Dendritic cell treated with granulocyte-macrophage colony-stimulating factor and Interleukin-4, amounts not matched to agents 40 ng/mL and 50 ng/mL, for 4 days (primary cell): ENCODE data around the gene PPARA.

Experiments
- H3K27ac Mint-ChIP-seq: one replicate; pipeline ENCODE4 v1.8.0; 2022; ENCODE audit warnings: mild to moderate bottlenecking, mixed read lengths
- H3K27me3 Mint-ChIP-seq: one replicate; pipeline ENCODE4 v1.8.0; 2022; ENCODE audit warnings: mild to moderate bottlenecking, mixed read lengths
- H3K36me3 Mint-ChIP-seq: one replicate; pipeline ENCODE4 v1.8.0; 2022; ENCODE audit warnings: low read depth, mixed read lengths
- H3K4me1 Mint-ChIP-seq: one replicate; pipeline ENCODE4 v1.8.0; 2022; ENCODE audit warnings: low read depth, mixed read lengths
- H3K4me3 Mint-ChIP-seq: one replicate; pipeline ENCODE4 v1.8.0; 2022; ENCODE audit warnings: mild to moderate bottlenecking, moderate library complexity, mixed read lengths
- H3K9me3 Mint-ChIP-seq: one replicate; pipeline ENCODE4 v1.8.0; 2022; ENCODE audit warnings: mixed read lengths
- intact Hi-C: fragments of 100-400 bp; cut with micrococcal nuclease; formaldehyde crosslinking; loops from one replicate; pipeline ENCODE4 v1.15.0; 2022

PPARA gene

DNA sequence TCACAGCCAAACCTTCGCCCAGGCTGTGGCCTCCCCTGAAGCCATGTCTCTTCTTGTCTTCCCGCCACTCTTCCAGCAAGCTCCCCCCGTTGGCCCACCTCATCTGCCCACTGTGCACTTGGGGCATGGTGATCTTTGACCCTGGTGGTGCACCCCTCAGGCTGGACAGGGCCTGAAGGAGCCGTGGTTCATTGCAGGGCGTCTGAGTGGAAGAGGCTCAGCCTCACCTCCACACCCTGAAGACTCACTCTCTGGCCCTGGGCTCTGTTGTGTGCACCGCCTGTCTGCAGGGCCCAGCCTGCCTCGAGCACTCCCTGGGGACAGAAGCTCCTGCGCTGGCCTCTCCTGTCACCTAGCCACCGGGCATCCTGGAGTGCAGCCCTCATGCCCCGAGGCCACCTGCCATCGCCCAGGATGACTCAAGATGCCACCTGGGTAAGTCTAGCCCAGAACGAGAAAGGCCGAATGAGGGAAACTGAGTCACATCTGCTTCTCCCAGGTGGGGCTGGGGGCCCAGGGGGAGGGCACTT, 40.8 kb upstream of the PPARA start:
- H3K9me3 Mint-ChIP-seq = no peaks in the 10 kb centered on the region
- peaks cover 18% of the 10 kb centered on the region for H3K4me1 Mint-ChIP-seq
- intact Hi-C loops = no loop called here
- H3K4me3 Mint-ChIP-seq = no peak overlapping the region
- no peaks in the 10 kb centered on the region for H3K27me3 Mint-ChIP-seq
- no peak overlapping the region for H3K27ac Mint-ChIP-seq
- peaks cover 100% of the 10 kb centered on the region for H3K36me3 Mint-ChIP-seq

DNA sequence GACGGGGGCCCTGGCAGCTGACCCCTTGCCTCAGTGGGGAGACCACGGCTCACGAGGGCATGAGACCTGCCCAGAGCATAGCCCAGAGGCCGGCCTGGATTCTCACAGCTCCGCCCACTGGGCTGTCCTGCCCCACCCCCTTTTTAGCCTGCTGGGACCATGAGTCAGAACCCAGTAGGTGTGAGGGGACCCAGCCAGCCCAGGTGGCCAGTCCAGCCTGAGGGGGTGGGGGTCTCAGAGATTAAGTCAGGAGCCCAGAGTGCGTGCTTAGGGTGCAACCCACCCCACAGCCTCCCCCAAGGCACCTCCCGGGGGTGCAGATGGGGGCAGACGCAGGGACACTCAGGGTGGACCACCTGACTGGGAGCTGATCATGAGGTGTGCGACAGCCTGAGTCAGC, 40.1 kb upstream of the PPARA start:
- Mint-ChIP-seq H3K4me3 (no peak overlapping the region), H3K27me3 (no peaks in the 10 kb centered on the region), H3K27ac (no peak overlapping the region), H3K4me1 (peaks cover 18% of the 10 kb centered on the region), H3K9me3 (no peaks in the 10 kb centered on the region), H3K36me3 (peaks cover 100% of the 10 kb centered on the region)
- intact Hi-C loops = no loop called here

DNA sequence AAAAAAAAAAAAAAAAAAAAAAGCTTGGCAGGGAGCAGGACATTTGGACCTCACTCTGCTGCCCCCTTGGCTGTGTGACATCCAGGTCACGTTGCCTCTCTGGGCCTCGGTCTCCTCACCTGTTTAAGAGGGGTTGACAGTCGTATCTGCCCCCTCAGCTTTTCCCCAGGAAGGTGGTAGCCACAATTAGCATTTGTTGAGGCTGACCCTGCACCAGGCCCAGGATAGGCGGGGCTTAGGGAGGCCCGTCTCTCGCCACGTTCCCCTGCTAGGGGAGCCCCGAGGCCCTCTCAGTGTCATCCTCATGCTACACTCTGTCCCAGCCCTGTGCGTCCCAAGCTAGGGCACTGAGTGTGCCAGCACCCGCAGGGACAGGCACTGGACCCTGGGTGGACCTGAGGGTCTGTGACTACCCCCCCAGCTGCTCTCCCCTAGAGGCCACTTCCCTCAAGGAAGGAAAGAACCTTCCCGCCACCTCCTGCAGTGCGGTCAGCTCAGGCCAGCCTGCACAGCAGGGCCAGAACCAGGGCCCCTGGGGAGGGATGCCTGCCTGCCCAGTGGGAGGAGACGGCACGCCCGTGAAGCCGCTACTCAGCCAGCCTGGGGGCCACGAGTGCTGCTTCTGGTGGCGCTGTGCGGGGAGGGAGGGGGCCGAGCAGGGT, 38.5 kb upstream of the PPARA start:
- peaks cover 85% of the 10 kb centered on the region for H3K36me3 Mint-ChIP-seq
- no peaks in the 10 kb centered on the region for H3K9me3 Mint-ChIP-seq
- peaks cover under 1% of the 10 kb centered on the region for H3K27me3 Mint-ChIP-seq
- H3K4me3 Mint-ChIP-seq = no peak overlapping the region
- peaks cover 30% of the 10 kb centered on the region for H3K4me1 Mint-ChIP-seq
- peak overlapping the region; percentile 27 for H3K27ac Mint-ChIP-seq
- intact Hi-C loops = no loop called here

DNA sequence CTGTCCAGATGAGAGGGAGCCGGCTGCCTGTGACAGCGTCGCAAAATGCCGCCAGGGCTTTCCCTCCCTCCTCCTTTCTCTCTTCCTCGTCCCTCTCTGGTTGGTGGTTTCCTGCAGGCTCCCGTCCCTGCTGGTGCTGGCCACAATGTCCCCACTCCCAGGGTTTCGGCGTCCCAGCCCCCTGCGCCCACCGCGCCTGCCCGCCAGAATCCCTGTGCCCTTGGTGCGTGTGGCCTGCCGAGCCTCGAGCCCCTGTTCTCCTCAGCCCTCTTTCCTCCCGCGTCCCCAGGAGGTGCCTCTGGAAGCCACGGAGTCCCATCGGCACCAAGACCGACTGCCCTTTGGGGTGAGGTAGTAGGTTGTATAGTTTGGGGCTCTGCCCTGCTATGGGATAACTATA, 37.9 kb upstream of the PPARA start:
- no peaks in the 10 kb centered on the region for H3K9me3 Mint-ChIP-seq
- H3K27ac Mint-ChIP-seq = peak overlapping the region; percentile 27
- H3K36me3 Mint-ChIP-seq = peaks cover 79% of the 10 kb centered on the region
- intact Hi-C loops = no loop called here
- H3K4me1 Mint-ChIP-seq = peaks cover 32% of the 10 kb centered on the region
- H3K27me3 Mint-ChIP-seq = peaks cover 2% of the 10 kb centered on the region
- H3K4me3 Mint-ChIP-seq = no peak overlapping the region

DNA sequence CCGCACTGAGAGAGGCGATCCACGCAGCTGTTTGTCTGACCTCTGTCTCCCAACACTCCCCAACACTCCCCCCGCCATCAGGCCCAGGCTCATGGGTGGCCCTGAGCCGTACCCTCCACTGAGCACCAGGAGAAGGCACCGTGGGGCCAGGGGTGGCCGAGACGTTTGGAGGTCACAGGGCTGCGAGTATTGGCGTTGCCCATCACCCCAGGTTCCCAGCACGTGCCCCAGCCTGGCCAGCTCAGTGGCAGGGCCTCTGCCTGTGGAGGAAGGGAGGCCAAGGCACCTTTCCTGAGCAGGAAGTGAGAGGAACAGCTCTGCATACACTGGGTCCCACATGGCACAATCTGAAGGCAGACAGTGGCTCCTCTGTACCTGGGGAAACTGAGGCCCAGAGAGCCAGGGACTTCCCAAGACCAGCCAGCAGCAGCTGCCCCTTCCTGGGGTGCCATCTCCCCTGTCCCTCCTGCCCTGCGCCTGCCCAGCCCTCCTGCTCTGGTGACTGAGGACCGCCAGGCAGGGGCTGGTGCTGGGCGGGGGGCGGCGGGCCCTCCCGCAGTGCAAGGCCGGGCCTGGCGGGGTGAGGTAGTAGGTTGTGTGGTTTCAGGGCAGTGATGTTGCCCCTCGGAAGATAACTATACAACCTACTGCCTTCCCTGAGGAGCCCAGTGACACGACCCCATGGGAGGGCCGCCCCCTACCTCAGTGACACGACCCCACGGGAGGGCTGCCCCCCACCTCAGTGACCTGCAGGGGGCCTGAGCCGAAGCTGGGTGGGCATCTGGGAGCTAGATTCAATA, 37.0 kb upstream of the PPARA start:
- intact Hi-C loops = no loop called here
- Mint-ChIP-seq H3K4me1 (peaks cover 24% of the 10 kb centered on the region), H3K9me3 (no peaks in the 10 kb centered on the region), H3K27ac (no peak overlapping the region), H3K4me3 (no peak overlapping the region), H3K27me3 (peaks cover 4% of the 10 kb centered on the region), H3K36me3 (peaks cover 70% of the 10 kb centered on the region)

DNA sequence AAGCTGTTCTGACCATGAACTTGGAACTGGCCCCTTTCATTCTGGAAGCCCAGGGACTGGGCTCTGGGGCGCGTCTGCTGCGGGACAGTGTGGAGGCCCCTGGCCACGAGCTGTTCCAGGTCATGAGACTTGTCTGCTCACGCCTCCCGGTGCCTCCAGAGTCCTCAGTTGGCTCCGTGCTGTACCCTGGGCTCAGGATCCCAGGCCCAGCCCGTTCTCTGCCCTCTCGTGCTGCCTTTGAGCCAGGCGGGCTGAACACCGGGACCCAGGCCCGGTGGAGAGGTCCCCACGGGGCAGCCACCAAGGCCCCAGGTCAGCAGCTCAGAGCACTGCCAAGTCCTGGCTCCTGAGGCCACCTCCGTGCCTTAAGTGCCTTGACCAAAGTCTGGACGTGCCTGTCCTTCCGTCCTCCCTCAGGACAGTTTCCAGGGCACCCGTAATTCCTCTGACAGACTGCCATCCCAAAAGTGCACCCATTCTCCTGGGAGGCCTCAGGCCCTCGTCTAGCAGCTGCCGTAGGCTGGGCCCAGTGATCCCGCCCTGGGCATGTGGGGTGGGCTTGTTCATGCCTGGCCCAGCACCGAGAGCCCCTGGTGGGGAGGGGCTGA, 36.3 kb upstream of the PPARA start:
- Mint-ChIP-seq H3K4me3 (no peak overlapping the region), H3K27ac (no peak overlapping the region), H3K9me3 (no peaks in the 10 kb centered on the region), H3K27me3 (peaks cover 4% of the 10 kb centered on the region), H3K36me3 (peaks cover 63% of the 10 kb centered on the region), H3K4me1 (peaks cover 20% of the 10 kb centered on the region)
- intact Hi-C loops = no loop called here

DNA sequence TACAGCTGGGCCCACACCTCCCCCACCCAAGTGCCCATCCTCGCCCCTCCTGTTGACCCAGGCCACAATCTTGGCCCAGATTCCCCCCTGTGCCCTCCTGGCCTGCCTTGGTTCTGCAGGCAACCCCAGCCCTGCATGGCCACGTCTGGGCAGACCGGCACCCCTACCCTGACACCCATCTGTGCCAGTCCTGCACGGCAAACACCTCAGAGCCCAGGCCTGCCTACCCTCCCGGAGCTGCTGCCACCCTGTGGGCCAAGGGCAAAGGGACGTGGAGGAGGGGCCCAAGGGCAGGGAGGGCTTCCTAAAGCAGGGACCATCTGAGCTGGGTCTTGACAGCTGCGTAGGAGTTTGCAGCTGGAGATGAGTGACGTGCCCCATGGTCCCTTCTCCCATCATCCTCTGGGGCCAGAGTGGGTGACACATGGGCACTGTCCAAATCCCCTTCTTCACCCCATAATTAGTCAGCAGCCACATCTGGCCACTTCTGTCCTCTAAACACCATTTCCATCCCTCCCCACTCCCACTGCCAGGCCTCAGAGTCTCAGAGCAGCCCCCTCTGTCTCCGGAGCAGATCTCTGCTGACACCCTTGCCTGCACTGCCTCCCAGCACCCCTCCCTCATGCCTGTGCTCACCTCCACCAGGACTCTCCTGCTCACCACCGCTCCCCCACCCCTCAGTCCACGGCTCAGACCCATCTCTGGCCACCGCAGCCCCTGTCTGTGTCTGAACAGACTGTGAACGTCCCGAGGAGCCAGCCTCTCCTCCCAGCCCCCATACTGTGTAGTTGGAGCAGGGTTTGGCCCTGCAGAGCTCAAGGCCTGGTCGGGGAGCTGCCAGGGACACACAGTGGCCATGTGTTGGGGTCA, 35.6 kb upstream of the PPARA start:
- H3K4me1 Mint-ChIP-seq = peaks cover 20% of the 10 kb centered on the region
- intact Hi-C loops = loop anchor here (5.0 kb wide), 1 partner anchor 467 kb away; no protein-coding TSS in a partner anchor
- H3K27me3 Mint-ChIP-seq = peaks cover 4% of the 10 kb centered on the region
- peak overlapping the region; percentile 39 for H3K27ac Mint-ChIP-seq
- H3K36me3 Mint-ChIP-seq = peaks cover 56% of the 10 kb centered on the region
- no peak overlapping the region for H3K4me3 Mint-ChIP-seq
- H3K9me3 Mint-ChIP-seq = no peaks in the 10 kb centered on the region

DNA sequence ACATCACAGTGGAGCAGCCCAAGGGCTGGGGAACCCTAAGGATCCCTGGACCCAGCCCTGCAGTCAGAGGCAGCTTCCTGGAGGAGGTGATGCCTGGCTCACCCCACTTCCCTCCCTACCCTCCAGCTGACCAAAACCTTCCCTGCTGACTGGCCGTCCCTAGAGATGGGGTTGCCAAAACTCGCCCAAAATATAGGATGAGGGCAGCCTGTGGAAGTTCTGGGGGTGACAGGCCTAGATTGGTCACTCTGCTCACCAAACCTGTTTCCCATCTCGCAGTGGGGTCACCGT, 35.0 kb upstream of the PPARA start:
- Mint-ChIP-seq H3K4me3 (no peak overlapping the region), H3K36me3 (peaks cover 50% of the 10 kb centered on the region), H3K9me3 (no peaks in the 10 kb centered on the region), H3K27ac (peak overlapping the region; percentile 39), H3K27me3 (peaks cover 9% of the 10 kb centered on the region), H3K4me1 (peaks cover 20% of the 10 kb centered on the region)
- intact Hi-C loops = loop anchor here (5.0 kb wide), 1 partner anchor 468 kb away; no protein-coding TSS in a partner anchor

DNA sequence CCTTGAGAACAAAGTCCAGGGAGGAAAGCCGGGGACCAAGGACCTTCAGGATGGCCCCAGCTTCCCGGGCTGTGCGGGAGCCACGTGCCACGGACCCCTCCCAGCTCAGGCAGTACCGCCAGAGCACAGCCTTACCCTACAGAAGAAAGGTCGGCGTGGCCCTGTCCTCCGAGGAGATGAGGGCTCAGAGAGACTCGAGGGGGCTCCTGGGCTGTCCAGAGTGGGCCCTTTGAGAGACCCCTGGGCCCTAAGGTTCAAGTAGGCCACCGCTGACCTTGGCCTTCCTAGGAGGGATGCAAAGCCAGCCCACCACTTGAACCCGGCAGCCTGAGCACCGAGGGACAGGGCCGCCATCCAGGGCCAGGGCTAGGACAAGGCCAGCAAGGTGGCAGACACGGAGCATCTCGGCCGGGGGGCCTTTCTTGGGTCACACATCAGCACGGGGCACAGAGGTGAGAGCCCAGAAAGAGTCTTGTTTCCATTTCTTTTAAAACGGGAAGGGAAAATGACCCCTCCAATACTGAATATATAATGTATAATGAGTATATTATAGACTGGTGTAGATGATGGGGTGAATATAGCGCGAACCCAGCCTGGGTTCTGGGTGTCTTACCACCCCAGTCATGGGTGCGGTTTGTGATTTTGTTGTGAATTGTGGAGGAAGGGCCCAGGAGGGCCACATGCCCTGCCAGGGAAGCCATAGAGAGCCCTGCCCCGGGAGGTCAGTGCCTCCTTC, 34.4 kb upstream of the PPARA start:
- Mint-ChIP-seq H3K9me3 (no peaks in the 10 kb centered on the region), H3K4me3 (no peak overlapping the region), H3K27ac (peak overlapping the region; percentile 39), H3K4me1 (peaks cover 20% of the 10 kb centered on the region), H3K27me3 (peaks cover 9% of the 10 kb centered on the region), H3K36me3 (peaks cover 44% of the 10 kb centered on the region)
- intact Hi-C loops = loop anchor here (1.0 to 5.0 kb wide), 2 partner anchors 121 to 469 kb away; no protein-coding TSS in a partner anchor

DNA sequence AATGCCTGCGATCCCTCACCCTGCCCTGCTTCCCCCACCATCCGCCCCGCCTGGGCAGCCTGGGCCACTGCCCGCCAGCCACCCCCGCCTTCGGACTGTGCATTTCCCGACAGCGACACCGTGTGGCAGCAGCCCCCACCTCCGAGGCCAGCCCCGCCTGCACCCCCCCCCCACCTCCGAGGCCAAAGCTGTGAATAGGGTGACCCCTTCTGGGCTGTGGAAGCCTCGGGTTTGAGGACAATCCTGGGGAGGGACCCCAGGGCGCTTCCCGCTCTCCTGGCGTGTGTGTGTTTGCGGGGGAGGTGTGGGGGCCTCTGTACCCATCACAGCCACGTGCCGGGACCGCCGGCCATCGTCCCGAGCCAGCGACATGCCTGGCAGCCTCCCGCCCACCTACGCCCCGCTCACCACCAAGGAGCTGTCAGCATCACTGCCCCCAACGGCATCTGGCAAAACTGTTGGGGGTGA, 33.8 kb upstream of the PPARA start:
- H3K9me3 Mint-ChIP-seq = no peaks in the 10 kb centered on the region
- peaks cover 20% of the 10 kb centered on the region for H3K4me1 Mint-ChIP-seq
- peaks cover 38% of the 10 kb centered on the region for H3K36me3 Mint-ChIP-seq
- intact Hi-C loops = loop anchor here (1.0 to 5.0 kb wide), 2 partner anchors 121 to 469 kb away; no protein-coding TSS in a partner anchor
- peak overlapping the region; percentile 43 for H3K27ac Mint-ChIP-seq
- H3K4me3 Mint-ChIP-seq = no peak overlapping the region
- H3K27me3 Mint-ChIP-seq = peaks cover 9% of the 10 kb centered on the region

DNA sequence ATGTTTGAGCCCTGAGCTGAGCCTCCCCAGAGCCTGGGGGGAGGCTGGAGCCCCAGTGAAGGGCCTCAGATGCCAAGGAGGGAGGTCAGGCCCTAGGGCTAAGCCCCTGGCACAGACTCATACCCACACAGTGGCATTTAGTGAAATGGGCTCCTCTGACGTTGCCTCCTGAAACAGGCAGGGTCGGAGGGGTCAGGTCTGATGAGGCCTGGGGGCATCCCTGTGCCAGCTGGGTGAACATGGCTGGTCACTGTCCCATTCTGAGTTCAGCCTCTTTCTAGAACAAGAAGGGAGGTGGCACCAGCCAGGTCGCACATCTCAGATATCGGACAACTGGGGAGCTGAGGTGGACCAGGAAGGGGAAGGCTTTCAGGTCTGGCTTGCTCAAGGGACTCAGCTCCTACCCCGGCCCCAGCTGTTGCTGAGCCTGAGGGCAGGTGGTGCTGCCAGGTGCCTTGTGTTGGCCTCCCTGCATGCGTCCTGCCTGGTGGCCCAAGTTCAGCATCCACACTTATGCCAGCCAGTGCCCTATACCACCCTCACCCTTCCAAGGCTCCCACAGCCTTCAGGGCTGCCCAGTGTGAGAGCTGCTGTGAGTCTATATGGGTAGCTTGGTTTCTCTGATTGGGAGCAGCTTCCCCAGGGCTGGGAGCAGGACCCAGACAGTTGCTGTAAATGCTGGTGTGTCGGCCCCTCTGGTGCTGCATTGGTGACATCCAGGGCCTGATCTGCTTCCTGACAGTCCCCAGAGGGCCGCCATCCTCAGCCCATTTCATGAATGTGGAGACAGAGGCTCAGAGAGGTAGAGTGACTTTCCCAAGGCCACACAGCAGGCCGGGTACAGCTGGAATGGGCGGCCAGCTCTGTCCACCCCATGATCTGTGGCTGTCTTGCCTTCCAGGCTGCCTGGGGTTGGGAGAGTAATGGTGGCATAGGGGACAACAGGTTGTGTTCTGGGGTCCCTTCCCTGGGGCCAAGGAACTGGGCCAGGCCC, 32.8 kb upstream of the PPARA start:
- Mint-ChIP-seq H3K4me1 (peaks cover 16% of the 10 kb centered on the region), H3K27ac (peak overlapping the region; percentile 43), H3K9me3 (no peaks in the 10 kb centered on the region), H3K4me3 (no peak overlapping the region), H3K27me3 (peaks cover 9% of the 10 kb centered on the region), H3K36me3 (peaks cover 28% of the 10 kb centered on the region)
- intact Hi-C loops = loop anchor here (5.0 kb wide), 1 partner anchor 470 kb away; no protein-coding TSS in a partner anchor
